ENCODE data around the gene SNX5. TPM values are rescaled to one million over a fixed set of nuclear protein-coding genes. Genes with fewer than 3 reads are reported as not detected.

Gene SNX5
- total and polyA plus RNA-seq, 9 of the 15 experiments (the other 6 are each of a cell fraction or from before 2014, with no cell fraction given) = 53.5 to 276 (median 160) TPM

DNA sequence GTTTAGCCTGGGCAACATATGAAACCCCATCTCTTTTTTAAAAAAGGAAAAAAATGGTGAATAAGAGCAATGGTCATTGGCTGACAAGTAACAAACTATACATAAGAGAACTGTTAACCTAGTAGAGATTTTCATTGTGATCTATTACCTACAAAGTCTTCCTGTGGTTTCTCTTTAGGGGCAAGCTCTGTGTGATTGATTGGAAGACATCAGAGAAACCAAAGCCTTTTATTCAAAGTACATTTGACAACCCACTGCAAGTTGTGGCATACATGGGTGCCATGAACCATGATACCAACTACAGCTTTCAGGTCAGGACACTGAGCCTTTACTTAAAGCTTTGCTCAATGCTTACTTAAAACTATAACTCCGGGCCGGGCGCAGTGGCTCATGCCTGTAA, 19.4 kb upstream of the SNX5 start (continued):
- TF ChIP-seq PHF21A (IDR thresholded peaks at IDR 0.05; ENCODE audit: borderline replicate concordance, low read depth) (no peak), ZFX (CRISPR knock-in tag; IDR thresholded peaks at IDR 0.05) (no peak)

GRCh38 chr20:17985388-17986018, 16.9 kb upstream of the SNX5 start:
- Histone ChIP-seq H3K4me1 (replicated peaks in 1 of 2; ENCODE audit: control insufficient read depth in 2 of 2, insufficient read depth in 2 of 2, low read length in 2 of 2) (no peaks in the 10 kb centered on the region), H3K79me2 (ENCODE audit: control insufficient read depth, insufficient read depth, low read length) (peaks cover 34% of the 10 kb centered on the region), H3K9me1 (ENCODE audit: control insufficient read depth, insufficient read depth, low read length) (no peaks in the 10 kb centered on the region), H3K9ac (ENCODE audit: insufficient read depth in 1 of 2, low read depth in 2 of 2, low read length in 2 of 2) (no peak overlapping the region), H3K4me3 (no peak overlapping the region), H3K36me3 (ENCODE audit: control insufficient read depth, insufficient read depth, low read length) (peaks cover 63% of the 10 kb centered on the region), H3K4me2 (ENCODE audit: insufficient read depth, low read length) (no peak overlapping the region), H3K9me3 (replicated peaks; ENCODE audit: control insufficient read depth, insufficient read depth, low read depth, low read length) (no peaks in the 10 kb centered on the region), H2AFZ (ENCODE audit: low read depth, low read length) (no peak overlapping the region), H4K20me1 (replicated peaks; ENCODE audit: control insufficient read depth, insufficient read depth, low read length) (no peaks in the 10 kb centered on the region), H3K27ac (ENCODE audit: extremely low read depth, low read depth, low read length) (no peak overlapping the region), H3K27me3 (ENCODE audit: control insufficient read depth in 2 of 2, insufficient read depth in 2 of 2, low read length in 2 of 2) (no peaks in the 10 kb centered on the region)
- POLR2A ChIA-PET = interaction anchor here (0.6 kb wide), 1 partner anchor 362 kb away, joined by 4 read pairs; no protein-coding TSS in a partner anchor
- ATAC-seq (no peak), DNase-seq (ENCODE audit: extremely low read depth in 1 of 4, low spot score in 3 of 4) (no peak), FAIRE-seq (no peak)
- WGBS (ENCODE audit: insufficient coverage, low coverage, missing lambda C conversion rate) = 83% methylated on average over 7 of the region's 7 CpGs
- CTCF ChIA-PET (ENCODE audit: low intra/inter-chr PET ratio) = no interaction called here
- no TSS peak for BruUV-seq (replicated peaks)
- in situ Hi-C loops (cut with MboI) = no loop called here
- TF ChIP-seq PHF21A (IDR thresholded peaks at IDR 0.05; ENCODE audit: borderline replicate concordance, low read depth) (no peak), THRA (IDR thresholded peaks at IDR 0.05) (no peak), PATZ1 (CRISPR knock-in tag; IDR thresholded peaks at IDR 0.05; ENCODE audit: borderline replicate concordance) (no peak), KLF16 (IDR thresholded peaks at IDR 0.05) (no peak), SMAD2 (IDR thresholded peaks at IDR 0.05; ENCODE audit: low read depth, low read length) (no peak)
- TF ChIP-seq, protein P1, sequence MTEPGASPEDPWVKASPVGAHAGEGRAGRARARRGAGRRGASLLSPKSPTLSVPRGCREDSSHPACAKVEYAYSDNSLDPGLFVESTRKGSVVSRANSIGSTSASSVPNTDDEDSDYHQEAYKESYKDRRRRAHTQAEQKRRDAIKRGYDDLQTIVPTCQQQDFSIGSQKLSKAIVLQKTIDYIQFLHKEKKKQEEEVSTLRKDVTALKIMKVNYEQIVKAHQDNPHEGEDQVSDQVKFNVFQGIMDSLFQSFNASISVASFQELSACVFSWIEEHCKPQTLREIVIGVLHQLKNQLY (CRISPR knock-in tag; conservative IDR thresholded peaks at IDR 0.05) = no peak
- intact Hi-C loops (cut with micrococcal nuclease) = no loop called here

Data from K562 (cell line).